B cell (primary cell): ENCODE data around the gene PCDHGA9. TPM values are rescaled to one million over a fixed set of nuclear protein-coding genes. Genes with fewer than 3 reads are reported as not detected.
A peak's percentile ranks its signal among the peaks of the same experiment; 100 is the strongest.
"Not testable (repeated sequence)": the region's sequence is repeated elsewhere in the genome, so short reads cannot be mapped to it uniquely, and the experiment has no call there.

Source experiments
- ATAC-seq: fragments of 200-7000 bp; cut with Tn5 transposase; one replicate; pipeline ENCODE4 v1.10.0; 2021; ENCODE audit warnings: low read depth, mild to moderate bottlenecking, moderate number of reproducible peaks, moderate library complexity
- CTCF ChIA-PET: fragments of 350-600 bp; sonication (Branson Sonifier 250); formaldehyde crosslinking; loops from one replicate; lab custom pipeline; 2021; ENCODE audit warnings: antibody characterized with exemption, inconsistent platforms; lab: Charles Lee
- POLR2A ChIA-PET: fragments of 350-600 bp; sonication (Branson Sonifier 250); formaldehyde crosslinking; loops from one replicate; lab custom pipeline; 2021; ENCODE audit warnings: antibody characterized with exemption; lab: Charles Lee
- DNase-seq: peaks from one replicate; pipeline ENCODE4 v3.0.0; 2013
- H2AFZ ChIP-seq: 2 replicates; pipeline ENCODE4 v1.6.1; 2012; ENCODE audit warnings: mild to moderate bottlenecking, low read depth, low read length; ENCODE audit not compliant: insufficient read depth, poor library complexity, severe bottlenecking
- H3K27ac ChIP-seq, 2 donors: 1 replicate in 1 of 2; 2 replicates in 1 of 2; pipeline ENCODE4 v1.5.1; 2012 to 2013; ENCODE audit warnings: low read length in 2 of 2, mild to moderate bottlenecking in 2 of 2, moderate library complexity in 1 of 2
- H3K27me3 ChIP-seq, 4 experiments: fragments of 200-600 bp in 1 of 4; sonication (generic) in 1 of 4; replicated peaks in 1 of 4; 1 replicate in 2 of 4; 2 replicates in 2 of 4; pipeline versions ENCODE4 v1.6.1 to v1.7.0; 2013 to 2016; ENCODE audit warnings: low read length in 3 of 4, mild to moderate bottlenecking in 2 of 4, mixed read lengths in 1 of 4, moderate library complexity in 1 of 4; ENCODE audit not compliant: insufficient read depth in 4 of 4, control insufficient read depth in 3 of 4; ENCODE audit errors: control extremely low read depth in 1 of 4
- H3K36me3 ChIP-seq, 2 experiments: replicated peaks in 1 of 2; 1 replicate in 1 of 2; 2 replicates in 1 of 2; pipeline versions ENCODE4 v1.6.1 to v1.7.1; 2013; ENCODE audit warnings: low read length in 1 of 2; ENCODE audit not compliant: insufficient read depth in 2 of 2, control insufficient read depth in 1 of 2; ENCODE audit errors: control extremely low read depth in 1 of 2, extremely low read depth in 1 of 2
- H3K4me1 ChIP-seq, 2 donors: fragments of 200-600 bp in 1 of 2; sonication (generic) in 1 of 2; 1 replicate in 1 of 2; 2 replicates in 1 of 2; pipeline versions ENCODE4 v1.5.1 to v1.6.1; 2013 to 2017; ENCODE audit warnings: low read length in 2 of 2; ENCODE audit not compliant: control insufficient read depth in 2 of 2, insufficient read depth in 2 of 2
- H3K4me2 ChIP-seq: replicated peaks from 2 replicates; pipeline ENCODE3; 2012; ENCODE audit warnings: mild to moderate bottlenecking, low read depth, low read length; ENCODE audit not compliant: poor library complexity, severe bottlenecking
- H3K4me3 ChIP-seq, 5 experiments: fragments of 200-600 bp in 1 of 5; sonication (generic) in 1 of 5; 1 replicate in 3 of 5; 2 replicates in 2 of 5; pipeline versions ENCODE4 v1.5.1 to v1.7.0; 2011 to 2016; ENCODE audit warnings: low read length in 4 of 5, mild to moderate bottlenecking in 4 of 5, low read depth in 2 of 5, control low read depth in 1 of 5, moderate library complexity in 1 of 5; ENCODE audit not compliant: insufficient read depth in 1 of 5; ENCODE audit errors: control extremely low read depth in 1 of 5, extremely low read depth in 1 of 5
- H3K79me2 ChIP-seq: fragments of 200-600 bp; sonication (generic); one replicate; pipeline ENCODE4 v1.6.0; 2016; ENCODE audit warnings: low read length; ENCODE audit not compliant: control insufficient read depth, insufficient read depth
- H3K9ac ChIP-seq: fragments of 200-600 bp; sonication (generic); 2 replicates; pipeline ENCODE4 v1.6.1; 2017; ENCODE audit warnings: mild to moderate bottlenecking, low read length, moderate library complexity
- H3K9me3 ChIP-seq, 3 donors: one replicate each; pipeline versions ENCODE4 v1.6.1 to v1.7.1; 2013; ENCODE audit warnings: low read length in 2 of 3; ENCODE audit not compliant: control insufficient read depth in 2 of 3, insufficient read depth in 1 of 3; ENCODE audit errors: control extremely low read depth in 1 of 3
- H4K20me1 ChIP-seq: 2 replicates; pipeline ENCODE4 v1.6.0; 2012; ENCODE audit warnings: mild to moderate bottlenecking, low read length; ENCODE audit not compliant: insufficient read depth, control insufficient read depth, poor library complexity, severe bottlenecking
- H3K27ac Mint-ChIP-seq: one replicate; pipeline ENCODE4 v1.8.0; 2021; ENCODE audit warnings: mixed read lengths
- H3K27me3 Mint-ChIP-seq: one replicate; pipeline ENCODE4 v1.8.0; 2021; ENCODE audit warnings: mixed read lengths
- H3K4me1 Mint-ChIP-seq: one replicate; pipeline ENCODE4 v1.8.0; 2021; ENCODE audit warnings: mixed read lengths
- H3K4me3 Mint-ChIP-seq: one replicate; pipeline ENCODE4 v1.8.0; 2021; ENCODE audit warnings: mixed read lengths
- H3K9me3 Mint-ChIP-seq: one replicate; pipeline ENCODE4 v1.8.0; 2022; ENCODE audit warnings: mixed read lengths; ENCODE audit not compliant: insufficient read depth
- CTCF ChIP-seq: fragments of 200-600 bp; IDR thresholded peaks from one replicate; pipeline ENCODE4 v1.8.0; 2022; ENCODE audit warnings: antibody characterized with exemption, mild to moderate bottlenecking
- WGBS: methylation state at CpG from one replicate; pipeline ENCODE4 v1.1.5; 2013; ENCODE audit warnings: missing lambda C conversion rate; ENCODE audit not compliant: insufficient coverage; 5-methylcytosine and 5-hydroxymethylcytosine counted together
- intact Hi-C: fragments of 100-400 bp; cut with micrococcal nuclease; formaldehyde crosslinking; loops from one replicate; pipeline ENCODE4 v1.10.0; 2022
- polyA plus RNA-seq: library from polyadenylated mRNA; depleted of rRNA; stranded (reverse); fragments of >200 nt; gene quantifications from 2 replicates; pipeline ENCODE4 v1.2.3, GENCODE V29; 2012
- total RNA-seq, 2 donors: library from RNA; stranded (reverse); fragments of 120-200 nt in 1 of 2; gene quantifications; 1 replicate in 1 of 2; 2 replicates in 1 of 2; pipeline versions ENCODE4 v1.2.3 to v1.2.4, GENCODE V29; 2013 to 2022

The PCDHGA9 gene
- total and polyA plus RNA-seq, 2 donors (not counting 1 experiment from before 2014, with no cell fraction given) = 0.19 to 2.5 TPM

DNA sequence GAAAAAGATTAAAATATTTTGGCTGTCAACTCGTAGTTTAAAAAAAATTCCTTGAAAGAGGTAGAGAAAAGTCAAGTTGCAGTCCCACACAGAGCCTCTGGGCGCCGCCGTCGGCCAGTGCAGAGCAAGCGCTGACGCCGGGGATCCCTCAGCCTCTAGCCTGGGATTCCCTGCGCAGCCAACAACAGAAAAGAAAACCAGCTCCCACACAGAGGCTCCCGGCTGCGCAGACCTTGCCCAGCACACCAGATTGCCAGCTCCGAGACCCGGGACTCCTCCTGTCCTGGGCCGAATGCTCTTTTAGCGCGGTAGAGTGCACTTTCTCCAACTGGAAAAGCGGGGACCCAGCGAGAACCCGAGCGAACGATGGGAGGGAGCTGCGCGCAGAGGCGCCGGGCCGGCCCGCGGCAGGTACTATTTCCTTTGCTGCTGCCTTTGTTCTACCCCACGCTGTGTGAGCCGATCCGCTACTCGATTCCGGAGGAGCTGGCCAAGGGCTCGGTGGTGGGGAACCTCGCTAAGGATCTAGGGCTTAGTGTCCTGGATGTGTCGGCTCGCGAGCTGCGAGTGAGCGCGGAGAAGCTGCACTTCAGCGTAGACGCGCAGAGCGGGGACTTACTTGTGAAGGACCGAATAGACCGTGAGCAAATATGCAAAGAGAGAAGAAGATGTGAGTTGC, 15.1 kb downstream of the PCDHGA9 start, which contains the start of gene PCDHGB7:
Gene PCDHGB7 (plus strand): TSS at position 184 of the 679 bp plus-strand sequence. CDS start 183 bp downstream, at position 367.
- WGBS = 8% methylated on average over 46 of the region's 47 CpGs
- Histone ChIP-seq H3K4me3 (peak within 1 kb of the TSS in 2 of 5 experiments; percentile 15), H3K4me1 (peaks cover 21 to 27% of the 10 kb centered on the region in 2 donors), H2AFZ (peak within 1 kb of the TSS; percentile 9), H3K4me2 (peak within 1 kb of the TSS; percentile 26), H3K9me3 (peaks cover 2 to 69% (median 48%) of the 10 kb centered on the region in 3 donors), H3K27me3 (peaks cover 2 to 77% (median 65%) of the 10 kb centered on the region in 4 experiments)
- H3K27ac Mint-ChIP-seq, H3K9me3 Mint-ChIP-seq, H3K79me2 ChIP-seq, H4K20me1 ChIP-seq, H3K36me3 ChIP-seq, H3K27ac ChIP-seq, POLR2A ChIA-PET, H3K9ac ChIP-seq: not testable (repeated sequence)
- intact Hi-C loops = loop anchor here (1.0 to 10.0 kb wide), 2 partner anchors 93 to 141 kb away; partner anchors contain the start of gene TAF7
- Mint-ChIP-seq H3K4me1 (peaks cover 28% of the 10 kb centered on the region), H3K27me3 (peaks cover 68% of the 10 kb centered on the region), H3K4me3 (peak within 1 kb of the TSS; percentile 80)
- peak; percentile 70 for ATAC-seq
- peak; percentile 62 for TF ChIP-seq CTCF
- CTCF ChIA-PET = interaction anchor here (1.0 to 3.4 kb wide), 13 partner anchors 11 to 200 kb away, joined by 3 to 24 read pairs (median 3); partner anchors contain the start of genes PCDHGA12, PCDHGA9 and PCDHGC3
- DNase-seq = peak; percentile 57
